GM13977 (cell line): Measurements from ENCODE around the gene HPRT1.

Source experiments
- DNase-seq: peaks from one replicate; pipeline ENCODE4 v3.0.0; 2012; ENCODE audit warnings: low spot score
- in situ Hi-C: fragments of 300-500 bp; cut with MboI; formaldehyde crosslinking; loops from one replicate; pipeline ENCODE4 v1.12.0; 2022; ENCODE audit warnings: low sequenced_read_pairs, low pct_unique_long_range_greater_than_20kb, mixed read lengths, inconsistent platforms; ENCODE audit not compliant: unreplicated experiment
- TF ChIP-seq, protein P1 (sequence below): IDR thresholded peaks from 2 replicates; pipeline ENCODE4 v1.5.1; 2012; ENCODE audit warnings: mild to moderate bottlenecking, control low read depth; ENCODE audit not compliant: insufficient read depth; ENCODE audit errors: extremely low read depth, missing control alignments

Gene HPRT1

DNA sequence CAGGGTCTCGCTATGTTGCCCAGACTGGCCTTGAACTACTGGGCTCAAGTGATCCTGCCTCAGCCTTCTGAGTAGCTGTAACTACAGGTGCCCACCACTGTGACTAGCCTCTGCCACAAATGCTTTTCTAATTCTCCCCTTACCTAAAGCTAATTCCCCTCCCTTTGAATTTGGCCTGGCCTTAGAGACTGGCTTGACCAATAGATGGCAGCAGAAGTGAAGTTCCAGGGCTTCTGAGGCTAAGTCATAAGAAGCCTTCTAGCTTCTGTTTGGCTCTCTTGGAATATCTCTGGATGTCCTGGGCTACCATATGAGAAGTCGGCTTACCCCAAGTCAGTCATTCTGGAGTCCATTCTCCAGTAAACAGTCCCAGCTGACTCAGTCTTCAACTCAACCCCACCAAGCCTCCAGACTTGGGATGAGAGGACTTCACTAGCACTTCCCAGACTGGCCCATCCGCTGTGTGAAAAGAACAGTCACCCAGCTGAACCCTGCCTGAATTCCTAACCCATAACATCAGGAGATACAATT lies 61.0 kb downstream of the HPRT1 start:
- in situ Hi-C loops, result loop anchor here (25.0 kb wide), 1 partner anchor 241 kb away; no protein-coding TSS in a partner anchor
- TF ChIP-seq, protein P1, sequence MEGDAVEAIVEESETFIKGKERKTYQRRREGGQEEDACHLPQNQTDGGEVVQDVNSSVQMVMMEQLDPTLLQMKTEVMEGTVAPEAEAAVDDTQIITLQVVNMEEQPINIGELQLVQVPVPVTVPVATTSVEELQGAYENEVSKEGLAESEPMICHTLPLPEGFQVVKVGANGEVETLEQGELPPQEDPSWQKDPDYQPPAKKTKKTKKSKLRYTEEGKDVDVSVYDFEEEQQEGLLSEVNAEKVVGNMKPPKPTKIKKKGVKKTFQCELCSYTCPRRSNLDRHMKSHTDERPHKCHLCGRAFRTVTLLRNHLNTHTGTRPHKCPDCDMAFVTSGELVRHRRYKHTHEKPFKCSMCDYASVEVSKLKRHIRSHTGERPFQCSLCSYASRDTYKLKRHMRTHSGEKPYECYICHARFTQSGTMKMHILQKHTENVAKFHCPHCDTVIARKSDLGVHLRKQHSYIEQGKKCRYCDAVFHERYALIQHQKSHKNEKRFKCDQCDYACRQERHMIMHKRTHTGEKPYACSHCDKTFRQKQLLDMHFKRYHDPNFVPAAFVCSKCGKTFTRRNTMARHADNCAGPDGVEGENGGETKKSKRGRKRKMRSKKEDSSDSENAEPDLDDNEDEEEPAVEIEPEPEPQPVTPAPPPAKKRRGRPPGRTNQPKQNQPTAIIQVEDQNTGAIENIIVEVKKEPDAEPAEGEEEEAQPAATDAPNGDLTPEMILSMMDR, result peak; percentile 73
- DNase-seq, result peak; percentile 46

DNA sequence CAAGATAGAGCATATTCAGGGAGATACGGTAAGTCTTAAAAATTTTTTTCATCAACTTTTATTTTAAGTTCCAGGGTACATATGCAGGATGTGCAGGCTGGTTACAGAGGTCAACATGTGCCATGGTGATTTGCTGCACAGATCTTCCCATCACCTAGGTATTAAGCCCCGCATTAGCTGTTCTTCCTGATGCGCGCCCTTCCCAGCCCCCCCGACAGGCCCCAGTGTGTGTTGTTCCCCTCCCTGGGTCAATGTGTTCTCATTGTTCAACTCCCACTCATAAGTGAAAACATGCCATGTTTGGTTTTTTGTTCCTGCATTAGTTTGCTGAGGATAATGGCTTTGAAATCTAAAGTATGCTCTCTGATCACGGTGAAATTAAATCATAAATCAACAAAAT lies 64.2 kb downstream of the HPRT1 start:
- in situ Hi-C loops, result loop anchor here (25.0 kb wide), 1 partner anchor 238 kb away; no protein-coding TSS in a partner anchor
- no peak for DNase-seq
- TF ChIP-seq, protein P1, result no peak

DNA sequence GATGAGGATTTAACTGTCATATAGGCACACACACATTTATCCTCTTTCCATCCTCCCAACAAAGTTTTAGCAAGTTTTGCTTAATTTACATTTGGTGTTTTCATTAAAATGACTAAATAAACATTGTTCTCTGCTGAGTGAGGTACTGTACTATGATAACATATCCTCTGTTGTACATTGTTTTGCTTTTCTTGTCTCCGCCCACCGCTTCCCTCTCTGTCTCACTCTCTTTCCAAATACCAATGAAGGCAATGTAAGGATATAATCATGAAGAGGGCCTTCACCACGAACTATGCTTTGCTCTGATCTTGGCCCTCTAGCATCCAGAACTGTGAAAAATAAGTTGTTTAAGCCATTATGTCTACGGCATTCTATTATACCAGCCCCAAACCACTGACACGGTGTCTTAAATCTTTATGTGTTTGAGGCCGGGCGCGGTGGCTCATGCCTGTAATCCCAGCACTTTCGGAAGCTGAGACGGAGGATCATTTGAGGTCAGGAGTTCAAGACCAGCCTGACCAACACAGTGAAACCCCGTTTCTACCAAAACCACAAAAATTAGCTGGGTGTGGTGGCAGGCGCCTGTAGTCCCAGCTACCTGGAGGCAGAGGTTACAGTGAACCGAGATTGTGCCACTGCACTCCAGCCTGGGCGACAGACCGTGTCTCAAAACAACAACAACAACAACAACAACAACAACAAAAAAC lies 65.3 kb downstream of the HPRT1 start:
- TF ChIP-seq, protein P1, result no peak
- DNase-seq, result no peak
- in situ Hi-C loops, result no loop called here

DNA sequence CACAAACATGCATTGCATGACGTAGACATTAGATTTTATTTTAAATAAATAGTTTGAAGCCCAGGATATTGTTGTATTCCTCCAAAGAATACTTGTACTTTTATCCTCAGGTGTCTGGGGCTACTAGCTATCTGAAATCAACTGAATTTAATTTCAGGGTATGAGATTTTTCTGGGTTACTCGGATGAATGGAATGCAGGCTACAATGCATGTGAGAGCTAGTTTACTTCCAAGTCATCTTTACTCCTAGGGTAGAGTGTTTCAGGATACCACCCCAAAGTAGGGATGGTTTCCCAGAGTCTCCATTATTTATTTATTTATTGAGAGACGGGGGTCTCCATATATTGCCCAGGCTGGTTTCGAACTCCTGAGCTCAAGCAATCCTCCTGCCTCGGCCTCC lies 66.4 kb downstream of the HPRT1 start:
- TF ChIP-seq, protein P1, result no peak
- no peak for DNase-seq
- in situ Hi-C loops, result no loop called here

- TF ChIP-seq, protein P1, result no peak
- in situ Hi-C loops, result no loop called here
- no peak for DNase-seq
Measured at GRCh38 chrX:134528960-134529359, 69.0 kb downstream of the HPRT1 start.

GRCh38 chrX:134529481-134529880 lies 69.5 kb downstream of the HPRT1 start:
- in situ Hi-C loops, result no loop called here
- TF ChIP-seq, protein P1, result no peak
- no peak for DNase-seq
